Stimulated activated CD4-positive, alpha-beta T cell treated with anti-CD3 and anti-CD28 coated beads, Interleukin-1b, Interleukin-23, amount 100 ng/mL, for 48 hours (primary cell): ENCODE measurements around the gene INHBE.
"Not testable (repeated sequence)": the region's sequence is repeated elsewhere in the genome, so short reads cannot be mapped to it uniquely, and the experiment has no call there.

ENCODE experiments used
- DNase-seq: peaks from one replicate; pipeline ENCODE4 v3.0.0-alpha.2; 2020

INHBE gene

DNA sequence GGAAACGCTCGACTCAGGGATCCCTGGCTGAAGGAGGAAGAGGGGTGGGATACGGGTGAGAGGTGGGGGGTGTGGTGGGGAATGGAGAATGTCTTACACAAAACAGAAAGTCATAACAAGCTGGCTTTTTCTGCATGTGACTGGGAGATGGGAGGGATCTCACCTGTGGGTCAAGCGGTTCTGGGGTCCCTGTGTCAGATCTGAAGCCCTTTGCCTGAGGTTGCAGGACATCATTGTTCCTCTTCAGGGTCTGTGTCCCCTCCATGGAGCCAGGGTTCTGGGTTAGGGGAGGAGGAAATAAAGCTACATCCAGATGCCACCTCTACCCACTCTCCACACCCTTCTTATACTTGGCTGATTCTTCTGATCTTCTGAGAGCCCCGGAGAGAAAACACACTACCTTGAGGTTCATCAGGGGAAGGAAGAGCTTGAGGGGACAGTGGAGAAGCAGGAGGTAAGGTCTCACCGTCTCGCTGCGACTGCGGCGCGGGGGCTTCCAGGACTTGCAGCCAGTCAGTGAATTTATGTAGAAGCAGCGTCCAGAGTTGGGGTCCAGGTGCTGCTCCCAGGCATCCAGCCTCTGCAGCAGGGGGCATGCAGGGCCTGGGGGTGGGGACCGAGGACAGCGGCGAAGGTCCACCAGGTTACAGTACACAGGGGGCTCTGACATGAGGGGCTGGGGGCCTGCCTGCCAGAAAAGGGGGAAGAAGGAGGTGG is 22.0 kb downstream of the INHBE start:
- no peak for DNase-seq

- peak; percentile 53 for DNase-seq
Measured at GRCh38 chr12:57477710-57478681, 22.9 kb downstream of the INHBE start.

DNA sequence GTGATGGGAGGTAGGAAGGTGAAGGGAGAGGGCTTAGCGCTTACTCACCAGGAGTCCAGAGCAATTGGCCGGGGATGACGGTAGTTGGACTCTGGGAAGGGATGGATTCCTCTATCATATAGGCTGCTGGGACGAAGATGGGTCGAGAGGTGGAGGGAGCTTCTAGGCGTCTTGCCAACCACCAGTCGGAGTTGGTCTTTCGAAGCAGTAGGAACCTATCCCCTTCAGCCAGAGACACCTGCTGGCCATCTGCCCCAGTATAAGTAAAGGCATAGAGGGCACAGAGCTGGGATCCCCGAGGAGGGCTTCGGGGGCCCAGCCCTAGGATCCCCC is 23.9 kb downstream of the INHBE start:
- no peak for DNase-seq

DNA sequence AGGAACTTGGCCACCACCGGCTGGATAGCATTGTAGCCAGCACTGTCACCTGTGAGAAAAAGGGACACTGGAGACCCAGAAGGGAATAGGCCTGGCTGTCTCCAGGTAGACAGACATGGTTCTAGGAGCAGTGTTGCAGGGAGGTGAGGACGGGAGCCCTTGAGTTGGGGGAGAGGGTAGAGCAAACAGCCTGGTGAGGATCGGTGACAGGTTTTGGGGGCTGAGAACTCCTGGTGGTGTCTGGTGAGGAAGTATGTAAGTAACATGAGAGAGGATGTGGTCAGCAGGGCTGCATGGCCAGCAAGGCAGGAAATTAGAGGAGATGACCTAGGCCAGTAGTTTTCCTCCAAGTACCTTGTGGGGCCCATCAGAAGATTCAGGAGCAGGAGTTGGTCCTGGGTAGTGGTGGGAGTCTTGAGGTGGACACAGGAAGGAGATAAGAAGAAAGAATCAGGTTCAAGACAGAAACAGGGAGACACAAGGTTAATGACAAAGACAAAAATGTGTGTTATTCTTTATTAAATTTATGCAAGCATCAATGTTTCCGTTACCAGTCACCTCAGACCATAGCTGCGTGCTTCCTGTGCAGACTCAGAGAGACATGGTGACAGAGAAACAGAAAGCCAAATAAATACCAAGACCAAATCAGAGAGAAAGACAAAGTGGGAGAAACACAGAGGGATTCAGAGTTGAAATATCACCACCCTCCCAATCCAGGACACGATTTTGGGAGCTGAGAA is 24.4 kb downstream of the INHBE start, which contains the start of gene ARHGAP9:
TSS of gene ARHGAP9 (minus strand) at position 491 of the 740 bp plus-strand sequence. CDS start at position 31, 460 bp downstream.
- DNase-seq: peak; percentile 62

GRCh38 chr12:57481671-57482070 is 26.6 kb downstream of the INHBE start:
- no peak for DNase-seq

DNA sequence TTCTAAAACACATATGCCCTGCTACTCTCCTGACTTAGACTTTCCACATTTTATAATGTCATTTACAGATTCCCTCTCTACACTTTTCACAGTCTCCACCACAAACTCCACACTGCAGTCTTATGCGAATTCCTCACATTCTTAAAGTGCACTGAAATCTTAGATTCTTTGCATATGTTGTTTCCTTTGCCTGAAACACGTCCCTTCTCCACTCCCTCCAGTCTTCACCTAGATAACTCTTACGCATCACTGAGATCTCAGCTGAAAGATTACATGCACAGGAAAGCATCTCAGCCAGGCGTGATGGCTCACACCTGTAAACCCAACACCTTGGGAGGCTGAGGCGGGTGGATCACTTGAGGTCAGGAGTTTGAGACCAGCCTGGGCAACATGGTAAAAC is 28.4 kb downstream of the INHBE start:
- DNase-seq: no peak

- no peak for DNase-seq
Measured at GRCh38 chr12:57485695-57486094, 30.6 kb downstream of the INHBE start.

DNA sequence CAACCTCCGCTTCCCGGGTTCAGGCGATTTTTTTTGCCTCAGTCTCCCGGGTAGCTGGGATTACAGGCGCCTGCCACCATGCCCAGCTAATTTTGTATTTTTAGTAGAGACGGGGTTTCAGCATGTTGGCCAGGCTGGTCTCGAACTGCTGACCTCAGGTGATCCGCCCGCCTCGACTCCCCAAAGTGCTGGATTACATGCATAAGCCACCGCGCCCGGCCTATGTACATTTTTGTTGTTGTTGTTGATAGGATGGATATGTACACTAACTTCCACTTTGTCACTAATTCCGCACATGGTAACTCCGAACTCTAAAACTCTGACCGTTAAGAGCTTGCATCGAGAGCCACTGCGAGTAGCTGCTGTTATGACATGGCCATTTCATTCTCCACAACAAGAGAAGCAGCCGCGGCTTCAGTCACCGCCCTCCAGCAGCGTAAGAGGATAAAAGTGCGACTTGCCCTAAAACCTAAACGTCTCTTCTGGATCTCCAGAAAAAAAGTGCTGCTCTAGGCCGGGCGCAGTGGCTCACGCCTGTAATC is 32.0 kb downstream of the INHBE start:
- DNase-seq: no peak

DNA sequence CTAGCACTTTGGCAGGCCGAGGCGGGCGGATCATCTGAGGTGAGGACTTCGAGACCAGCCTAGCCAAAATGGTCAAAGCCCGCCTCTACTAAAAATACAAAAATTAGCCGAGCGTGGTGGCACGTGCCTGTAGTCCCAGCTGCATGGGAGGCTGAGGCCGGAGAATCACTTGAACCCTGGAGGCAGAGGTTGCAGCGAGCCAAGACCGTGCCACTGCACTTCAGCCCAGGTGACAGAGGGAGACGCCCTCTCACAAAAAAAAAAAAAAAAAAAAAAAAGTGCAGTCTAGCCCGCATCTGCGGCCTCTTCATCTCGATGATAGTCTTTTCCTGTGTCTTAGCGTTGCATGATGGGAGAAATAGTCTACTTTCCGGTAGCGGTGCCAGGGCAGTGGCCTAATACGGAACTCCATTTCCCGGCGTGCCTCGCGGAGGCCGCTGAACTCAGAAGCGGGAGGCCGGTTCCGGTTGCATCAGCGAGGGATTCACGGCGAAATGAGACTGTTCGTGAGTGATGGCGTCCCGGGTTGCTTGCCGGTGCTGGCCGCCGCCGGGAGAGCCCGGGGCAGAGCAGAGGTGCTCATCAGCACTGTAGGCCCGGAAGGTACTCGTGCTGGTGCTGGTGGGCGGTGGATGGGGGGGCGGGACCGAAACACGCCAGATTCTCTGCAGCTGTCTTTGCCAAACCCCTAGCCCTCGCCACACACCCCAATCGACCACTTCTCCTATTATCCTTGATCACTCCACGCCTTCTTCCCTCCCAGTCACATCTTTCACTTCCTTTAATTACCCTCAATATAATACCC is 32.7 kb downstream of the INHBE start, which contains the start of gene MARS1:
TSS of gene MARS1 (plus strand) at position 472 of the 805 bp plus-strand sequence. CDS start at position 495, 23 bp downstream.
- DNase-seq: peak; percentile 95

- DNase-seq: no peak
Measured at GRCh38 chr12:57488402-57489156, 33.5 kb downstream of the INHBE start.

GRCh38 chr12:57489157-57489641 is 34.1 kb downstream of the INHBE start:
- DNase-seq: no peak

DNA sequence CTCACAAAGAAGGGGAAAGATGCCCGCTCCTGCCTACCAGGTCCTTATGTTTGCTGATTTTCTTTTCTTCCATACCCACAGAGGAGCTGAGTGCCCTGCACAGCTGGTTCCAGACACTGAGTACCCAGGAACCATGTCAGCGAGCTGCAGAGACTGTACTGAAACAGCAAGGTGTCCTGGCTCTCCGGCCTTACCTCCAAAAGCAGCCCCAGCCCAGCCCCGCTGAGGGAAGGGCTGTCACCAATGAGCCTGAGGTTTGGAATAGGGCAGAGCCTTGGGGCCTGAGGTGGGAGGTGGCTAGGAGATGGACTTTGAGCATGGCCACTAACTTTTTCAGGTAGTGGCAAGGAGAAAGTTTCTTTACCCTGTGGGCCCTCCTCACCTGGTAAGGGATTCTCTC is 35.0 kb downstream of the INHBE start:
- DNase-seq: no peak

- no peak for DNase-seq
Measured at GRCh38 chr12:57491393-57492280, 36.5 kb downstream of the INHBE start.

DNA sequence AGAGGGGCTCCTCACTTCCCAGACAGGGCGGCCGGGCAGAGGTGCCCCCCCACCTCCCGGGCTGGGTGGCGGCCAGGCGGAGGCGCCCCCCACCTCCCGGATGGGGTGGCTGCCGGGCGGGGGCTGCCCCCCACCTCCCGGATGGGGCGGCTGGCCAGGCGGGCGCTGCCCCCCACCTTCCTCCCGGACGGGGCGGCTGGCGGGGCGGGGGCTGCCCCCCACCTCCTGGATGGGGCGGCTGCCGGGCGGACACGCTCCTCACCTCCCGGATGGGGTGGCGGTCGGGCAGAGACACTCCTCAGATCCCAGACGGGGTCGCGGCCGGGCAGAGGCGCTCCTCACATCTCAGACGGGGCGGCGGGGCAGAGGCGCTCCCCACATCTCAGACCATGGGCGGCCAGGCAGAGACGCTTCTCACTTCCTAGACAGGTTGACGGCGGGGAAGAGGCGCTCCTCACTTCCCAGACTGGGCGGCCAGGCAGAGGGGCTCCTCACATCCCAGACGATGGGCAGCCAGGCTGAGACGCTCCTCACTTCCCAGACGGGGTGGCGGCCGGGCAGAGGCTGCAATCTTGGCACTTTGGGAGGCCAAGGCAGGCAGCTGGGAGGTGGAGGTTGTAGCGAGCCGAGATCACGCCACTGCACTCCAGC is 40.1 kb downstream of the INHBE start:
- not testable (repeated sequence) for DNase-seq

DNA sequence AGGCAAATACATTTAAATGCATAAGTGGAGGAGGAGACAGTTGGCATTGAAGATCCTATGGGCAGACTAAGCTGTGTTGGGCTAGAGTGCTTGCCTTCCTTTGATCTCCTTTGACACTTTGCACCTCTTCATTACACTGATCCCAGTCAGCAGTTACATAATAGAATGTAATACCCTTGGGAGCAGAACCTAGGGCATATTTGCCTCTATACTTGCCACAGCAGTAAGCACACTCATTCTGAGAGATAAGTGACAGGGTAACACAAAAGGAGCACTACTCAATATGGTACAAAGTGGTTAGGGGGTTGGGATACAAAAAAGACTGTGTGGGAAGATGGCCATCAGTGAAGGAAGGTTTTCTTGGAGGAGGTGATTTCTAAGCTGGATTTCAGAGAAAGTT is 41.7 kb downstream of the INHBE start:
- DNase-seq: no peak

GRCh38 chr12:57497223-57498131 is 42.4 kb downstream of the INHBE start:
- DNase-seq: no peak

- no peak for DNase-seq
Measured at GRCh38 chr12:57498132-57498502, 43.0 kb downstream of the INHBE start.

- no peak for DNase-seq
Measured at GRCh38 chr12:57498571-57498970, 43.5 kb downstream of the INHBE start.
